Neutrophil (primary cell): Measurements from ENCODE around the gene SMYD3.

Experiments used
- H3K27ac ChIP-seq: fragments of 200-600 bp; sonication (generic); 2 replicates; pipeline ENCODE4 v1.5.1; 2016; ENCODE audit warnings: mild to moderate bottlenecking, moderate library complexity
- H3K27me3 ChIP-seq: fragments of 200-600 bp; sonication (generic); 2 replicates; pipeline ENCODE4 v1.6.0; 2016; ENCODE audit warnings: mild to moderate bottlenecking
- H3K36me3 ChIP-seq: fragments of 200-600 bp; sonication (generic); 2 replicates; pipeline ENCODE4 v1.5.1; 2017
- H3K4me1 ChIP-seq, 2 experiments: fragments of 200-600 bp in 1 of 2; sonication (generic) in 1 of 2; 1 replicate in 1 of 2; 2 replicates in 1 of 2; pipeline versions ENCODE4 v1.5.1 to v1.6.1; 2013 to 2016; ENCODE audit warnings: low read depth in 1 of 2, low read length in 1 of 2, mild to moderate bottlenecking in 1 of 2, moderate library complexity in 1 of 2; ENCODE audit not compliant: control insufficient read depth in 1 of 2, insufficient read depth in 1 of 2
- H3K4me3 ChIP-seq, 2 experiments: fragments of 200-600 bp in 1 of 2; sonication (generic) in 1 of 2; 1 replicate in 1 of 2; 2 replicates in 1 of 2; pipeline ENCODE4 v1.5.1; 2013 to 2016; ENCODE audit warnings: low read depth in 1 of 2, low read length in 1 of 2, mild to moderate bottlenecking in 1 of 2, moderate library complexity in 1 of 2
- H3K9me3 ChIP-seq: fragments of 200-600 bp; sonication (generic); 2 replicates; pipeline ENCODE4 v1.5.1; 2016
- CTCF ChIP-seq: fragments of 200-600 bp; sonication (generic); IDR thresholded peaks from 2 replicates; pipeline ENCODE4 v1.5.1; 2016; ENCODE audit warnings: antibody characterized with exemption

SMYD3 gene

GRCh38 chr1:246503341-246503740 lies 3.7 kb downstream of the SMYD3 start:
- H3K27me3 ChIP-seq = peaks cover 6% of the 10 kb centered on the region
- no peak for TF ChIP-seq CTCF
- peaks cover 6 to 14% of the 10 kb centered on the region in 2 experiments for H3K4me1 ChIP-seq
- H3K9me3 ChIP-seq = no peaks in the 10 kb centered on the region
- H3K27ac ChIP-seq = no peak overlapping the region
- no peak overlapping the region for H3K4me3 ChIP-seq
- H3K36me3 ChIP-seq = no peaks in the 10 kb centered on the region

GRCh38 chr1:246497331-246497915 lies 9.7 kb downstream of the SMYD3 start:
- no peak overlapping the region for H3K27ac ChIP-seq
- peaks cover 0 to 10% of the 10 kb centered on the region in 2 experiments for H3K4me1 ChIP-seq
- no peak overlapping the region for H3K4me3 ChIP-seq
- no peaks in the 10 kb centered on the region for H3K36me3 ChIP-seq
- H3K27me3 ChIP-seq = no peaks in the 10 kb centered on the region
- peak; percentile 71 for TF ChIP-seq CTCF
- no peaks in the 10 kb centered on the region for H3K9me3 ChIP-seq

- no peaks in the 10 kb centered on the region for H3K36me3 ChIP-seq
- no peak overlapping the region for H3K4me3 ChIP-seq
- H3K4me1 ChIP-seq = peaks cover 0 to 4% of the 10 kb centered on the region in 2 experiments
- no peaks in the 10 kb centered on the region for H3K9me3 ChIP-seq
- TF ChIP-seq CTCF = no peak
- no peak overlapping the region for H3K27ac ChIP-seq
- H3K27me3 ChIP-seq = no peaks in the 10 kb centered on the region
These were observed 14.4 kb downstream of the SMYD3 start for GRCh38 chr1:246492611-246493245.

- H3K4me1 ChIP-seq = no peaks in the 10 kb centered on the region
- H3K27me3 ChIP-seq = no peaks in the 10 kb centered on the region
- TF ChIP-seq CTCF = no peak
- H3K36me3 ChIP-seq = no peaks in the 10 kb centered on the region
- H3K27ac ChIP-seq = no peak overlapping the region
- H3K4me3 ChIP-seq = no peak overlapping the region
- no peaks in the 10 kb centered on the region for H3K9me3 ChIP-seq
These were observed 15.5 kb downstream of the SMYD3 start for GRCh38 chr1:246491551-246492053.

- no peaks in the 10 kb centered on the region for H3K4me1 ChIP-seq
- no peak for TF ChIP-seq CTCF
- no peaks in the 10 kb centered on the region for H3K36me3 ChIP-seq
- no peaks in the 10 kb centered on the region for H3K9me3 ChIP-seq
- H3K27ac ChIP-seq = no peak overlapping the region
- no peak overlapping the region for H3K4me3 ChIP-seq
- no peaks in the 10 kb centered on the region for H3K27me3 ChIP-seq
These were observed 18.4 kb downstream of the SMYD3 start for GRCh38 chr1:246488674-246489073.
